NCI-H128 (cell line): ENCODE data around the gene TAS1R1.
"Not testable (repeated sequence)": the region's sequence is repeated elsewhere in the genome, so short reads cannot be mapped to it uniquely, and the experiment has no call there.

Experiments
- DNase-seq: peaks from one replicate; lab custom pipeline; 2025; ENCODE audit not compliant: unreplicated experiment; lab: John Stamatoyannopoulos, UW

TAS1R1 gene

GRCh38 chr1:6588128-6588892 lies 33.2 kb downstream of the TAS1R1 start:
- DNase-seq, result no peak

- no peak for DNase-seq
Measured at GRCh38 chr1:6588893-6589520, 33.9 kb downstream of the TAS1R1 start.

GRCh38 chr1:6590046-6590445 lies 34.9 kb downstream of the TAS1R1 start:
- no peak for DNase-seq

GRCh38 chr1:6591222-6591621 lies 36.1 kb downstream of the TAS1R1 start:
- no peak for DNase-seq

GRCh38 chr1:6591644-6592043 lies 36.5 kb downstream of the TAS1R1 start:
- no peak for DNase-seq

- DNase-seq, result no peak
Measured at GRCh38 chr1:6592441-6592840, 37.3 kb downstream of the TAS1R1 start.

GRCh38 chr1:6592865-6593593 lies 37.9 kb downstream of the TAS1R1 start:
- DNase-seq, result no peak

- DNase-seq, result no peak
Measured at GRCh38 chr1:6593810-6594209, 38.7 kb downstream of the TAS1R1 start.

- no peak for DNase-seq
Measured at GRCh38 chr1:6594977-6595740, 40.1 kb downstream of the TAS1R1 start.

GRCh38 chr1:6596351-6596750 lies 41.2 kb downstream of the TAS1R1 start:
- DNase-seq, result no peak

- DNase-seq, result no peak
Measured at GRCh38 chr1:6596886-6597776, 42.0 kb downstream of the TAS1R1 start.

- no peak for DNase-seq
Measured at GRCh38 chr1:6597777-6598131, 42.6 kb downstream of the TAS1R1 start.

- no peak for DNase-seq
Measured at GRCh38 chr1:6599141-6599975, 44.3 kb downstream of the TAS1R1 start.

- DNase-seq, result not testable (repeated sequence)
Measured at GRCh38 chr1:6599991-6600390, 44.9 kb downstream of the TAS1R1 start.

GRCh38 chr1:6600410-6601048 lies 45.4 kb downstream of the TAS1R1 start:
- no peak for DNase-seq

- no peak for DNase-seq
Measured at GRCh38 chr1:6601049-6601922, 46.2 kb downstream of the TAS1R1 start.

GRCh38 chr1:6601923-6602668 lies 47.0 kb downstream of the TAS1R1 start:
- no peak for DNase-seq
